Nephron (organoid): ENCODE results near the gene DPEP2NB.
"Not testable (repeated sequence)": the region's sequence is repeated elsewhere in the genome, so short reads cannot be mapped to it uniquely, and the experiment has no call there.

ENCODE experiments used
- H3K27ac Mint-ChIP-seq, 3 experiments: 2 replicates each; pipeline ENCODE4 v1.8.0; 2020; ENCODE audit warnings: mixed read lengths in 3 of 3, mild to moderate bottlenecking in 2 of 3, moderate library complexity in 1 of 3
- H3K27me3 Mint-ChIP-seq: 2 replicates; pipeline ENCODE4 v1.8.0; 2021; ENCODE audit warnings: low read depth, mild to moderate bottlenecking, moderate library complexity, mixed read lengths
- H3K36me3 Mint-ChIP-seq: 2 replicates; pipeline ENCODE4 v1.8.0; 2020; ENCODE audit warnings: low read depth, mixed read lengths
- H3K4me1 Mint-ChIP-seq: 2 replicates; pipeline ENCODE4 v1.8.0; 2020; ENCODE audit warnings: mixed read lengths
- H3K4me3 Mint-ChIP-seq, 3 experiments: 2 replicates each; pipeline ENCODE4 v1.8.0; 2020; ENCODE audit warnings: mild to moderate bottlenecking in 3 of 3, mixed read lengths in 3 of 3, moderate library complexity in 2 of 3
- H3K9me3 Mint-ChIP-seq: 2 replicates; pipeline ENCODE4 v1.8.0; 2020; ENCODE audit warnings: mixed read lengths
- CTCF ChIP-seq, 3 experiments: fragments of 200-600 bp; sonication (generic); IDR thresholded peaks; one replicate each; pipeline ENCODE4 v1.5.0; 2021; ENCODE audit warnings: antibody characterized with exemption in 3 of 3; ENCODE audit not compliant: unreplicated experiment in 3 of 3

Gene DPEP2NB

DNA sequence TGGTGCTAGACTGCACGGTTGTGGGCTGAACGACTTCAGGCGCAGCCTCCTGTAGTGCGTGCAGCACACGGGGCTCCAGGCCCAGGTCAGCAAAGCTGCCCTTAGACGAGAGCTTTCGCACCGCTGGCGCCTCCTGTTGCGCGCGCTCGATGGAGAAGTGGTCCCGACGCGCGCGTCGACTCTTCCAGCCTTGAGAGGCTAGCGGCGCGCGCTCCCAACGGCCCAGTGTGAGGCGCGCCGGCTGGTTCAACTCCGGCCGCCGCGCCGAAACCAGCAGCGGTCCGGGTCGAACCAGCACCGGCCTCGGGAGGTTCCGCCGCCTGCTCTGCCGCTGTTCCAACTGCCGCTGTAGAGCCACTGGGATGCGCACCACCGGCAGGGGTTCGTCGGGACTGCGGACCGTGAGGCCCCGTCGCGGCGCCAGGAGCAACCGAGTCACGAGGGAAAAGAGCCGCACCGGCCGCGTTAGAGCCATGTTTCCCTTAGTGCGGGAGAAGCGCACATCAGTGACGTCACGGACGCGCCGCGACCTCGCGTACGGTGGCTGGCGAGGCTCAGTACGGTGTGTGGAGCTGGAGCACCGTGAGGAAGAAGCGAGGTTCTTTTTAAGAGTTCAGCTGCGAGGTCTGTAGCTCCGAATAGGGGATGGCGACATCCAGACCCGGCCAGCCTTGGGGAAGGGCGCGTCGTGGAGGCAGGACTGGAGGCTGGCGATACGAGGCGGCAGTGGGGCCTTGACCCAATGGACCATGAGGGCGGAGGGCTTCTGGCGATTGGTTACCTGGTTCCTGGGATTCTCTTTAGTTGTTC is 7.2 kb upstream of the DPEP2NB start, which contains the start of the genes DDX28 and DUS2:
DDX28 (minus strand) TSS at position 505 of the 810 bp plus-strand sequence; CDS start at position 475, 30 bp downstream.
DUS2 (plus strand) TSS at position 557 of the 810 bp plus-strand sequence. CDS start 14,740 bp downstream, outside the sequence.
- H3K27me3 Mint-ChIP-seq = no peaks in the 10 kb centered on the region
- H3K36me3 Mint-ChIP-seq = peaks cover 19% of the 10 kb centered on the region
- TF ChIP-seq CTCF (IDR thresholded peaks at IDR 0.05; ENCODE audit: unreplicated experiment in 3 of 3) = no peak
- peak within 1 kb of the TSS; percentile 89 to 97 (median 92) for H3K27ac Mint-ChIP-seq
- H3K9me3 Mint-ChIP-seq = no peaks in the 10 kb centered on the region
- H3K4me1 Mint-ChIP-seq = peaks cover 4% of the 10 kb centered on the region
- H3K4me3 Mint-ChIP-seq = peak within 1 kb of the TSS; percentile 100

DNA sequence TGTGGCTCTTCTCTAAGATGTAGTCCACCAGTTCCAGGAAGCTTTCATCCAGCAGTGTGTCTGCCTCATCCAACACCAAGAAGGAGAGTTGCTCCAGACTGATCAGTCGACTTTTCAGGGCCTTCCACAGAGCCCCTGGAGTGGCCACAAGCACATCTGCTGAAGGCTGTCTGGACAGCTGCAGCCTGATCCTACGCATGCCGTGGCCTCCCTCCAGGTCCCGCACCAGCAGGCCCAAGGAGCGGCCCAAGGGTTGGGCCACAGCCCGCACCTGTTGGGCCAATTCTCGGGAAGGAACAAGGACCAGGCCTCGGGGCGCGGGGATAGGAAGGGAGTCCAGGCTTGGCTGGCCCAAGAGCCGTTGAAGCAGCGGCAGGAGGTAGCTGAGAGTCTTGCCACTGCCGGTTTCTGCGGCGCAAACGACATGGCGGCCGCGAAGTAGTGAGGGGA is 6.6 kb upstream of the DPEP2NB start:
- no peak for TF ChIP-seq CTCF (IDR thresholded peaks at IDR 0.05; ENCODE audit: unreplicated experiment in 3 of 3)
- Mint-ChIP-seq H3K4me3 (peak overlapping the region; percentile 100), H3K36me3 (peaks cover 13% of the 10 kb centered on the region), H3K27me3 (no peaks in the 10 kb centered on the region), H3K4me1 (peaks cover 4% of the 10 kb centered on the region), H3K27ac (peak overlapping the region in 2 of 3 experiments; percentile 29 to 92), H3K9me3 (no peaks in the 10 kb centered on the region)

GRCh38 chr16:68021490-68021889 is 5.8 kb upstream of the DPEP2NB start:
- H3K27ac Mint-ChIP-seq = no peak overlapping the region
- TF ChIP-seq CTCF (IDR thresholded peaks at IDR 0.05; ENCODE audit: unreplicated experiment in 3 of 3) = no peak
- H3K4me1 Mint-ChIP-seq = peaks cover 4% of the 10 kb centered on the region
- no peaks in the 10 kb centered on the region for H3K27me3 Mint-ChIP-seq
- peak overlapping the region; percentile 100 for H3K4me3 Mint-ChIP-seq
- H3K9me3 Mint-ChIP-seq = no peaks in the 10 kb centered on the region
- H3K36me3 Mint-ChIP-seq = peaks cover 12% of the 10 kb centered on the region

DNA sequence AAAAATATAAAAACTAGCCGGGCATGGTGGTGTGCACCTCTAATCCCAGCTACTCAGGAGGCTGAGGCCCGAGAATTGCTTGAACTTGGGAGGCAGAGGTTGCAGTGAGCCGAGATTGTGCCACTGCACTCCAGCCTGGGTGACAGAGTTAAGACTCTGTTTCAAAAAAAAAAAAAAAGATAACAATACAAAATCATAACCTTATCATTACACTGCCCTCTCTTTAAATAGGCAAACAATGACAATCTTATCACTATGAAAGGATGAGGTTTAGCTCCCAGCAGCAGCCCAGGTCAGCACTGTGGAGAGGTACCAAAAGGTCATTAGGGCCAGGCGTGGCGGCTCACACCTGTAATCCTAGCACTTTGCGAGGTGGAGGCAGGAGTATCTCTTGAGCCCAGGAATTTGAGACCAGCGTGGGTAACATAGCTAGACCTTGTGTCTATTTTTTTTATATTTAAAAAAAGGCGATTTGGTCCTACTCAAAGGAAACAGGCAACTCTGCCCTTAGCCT is 3.5 kb upstream of the DPEP2NB start:
- peaks cover 3% of the 10 kb centered on the region for H3K27me3 Mint-ChIP-seq
- TF ChIP-seq CTCF (IDR thresholded peaks at IDR 0.05; ENCODE audit: unreplicated experiment in 3 of 3) = no peak
- peak overlapping the region in 2 of 3 experiments; percentile 44 to 73 for H3K4me3 Mint-ChIP-seq
- peaks cover 4% of the 10 kb centered on the region for H3K4me1 Mint-ChIP-seq
- H3K9me3 Mint-ChIP-seq = no peaks in the 10 kb centered on the region
- H3K36me3 Mint-ChIP-seq = peaks cover 8% of the 10 kb centered on the region
- H3K27ac Mint-ChIP-seq = no peak overlapping the region

- peaks cover 6% of the 10 kb centered on the region for H3K4me1 Mint-ChIP-seq
- H3K36me3 Mint-ChIP-seq = no peaks in the 10 kb centered on the region
- no peak for TF ChIP-seq CTCF (IDR thresholded peaks at IDR 0.05; ENCODE audit: unreplicated experiment in 3 of 3)
- H3K27me3 Mint-ChIP-seq = peaks cover 9% of the 10 kb centered on the region
- no peak overlapping the region for H3K27ac Mint-ChIP-seq
- no peak overlapping the region for H3K4me3 Mint-ChIP-seq
- H3K9me3 Mint-ChIP-seq = no peaks in the 10 kb centered on the region
These were observed 2.3 kb downstream of the DPEP2NB start for GRCh38 chr16:68013440-68013839.

DNA sequence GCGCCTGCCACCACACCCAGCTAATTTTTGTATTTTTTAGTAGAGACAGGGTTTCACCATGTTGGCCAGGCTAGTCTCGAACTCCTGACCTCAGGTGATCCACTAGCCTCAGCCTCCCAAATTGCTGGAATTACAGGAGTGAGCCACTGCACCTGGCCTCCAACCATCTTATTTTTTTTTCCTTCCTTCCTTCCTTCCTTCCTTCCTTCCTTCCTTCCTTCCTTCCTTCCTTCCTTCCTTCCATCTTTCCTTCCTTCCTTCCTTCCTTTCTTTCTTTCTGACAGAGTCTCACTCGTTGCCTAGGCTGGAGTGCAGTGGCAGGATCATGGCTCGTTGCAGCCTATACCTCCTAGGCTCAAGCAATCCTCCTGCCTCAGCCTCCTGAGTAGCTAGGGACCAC is 5.8 kb downstream of the DPEP2NB start:
- H3K4me1 Mint-ChIP-seq, H3K4me3 Mint-ChIP-seq: not testable (repeated sequence)

More for the DNA sequence above, 5.8 kb downstream of the DPEP2NB start:
- not testable (repeated sequence) for H3K36me3 Mint-ChIP-seq, H3K9me3 Mint-ChIP-seq
- Mint-ChIP-seq H3K27me3 (peaks cover 13% of the 10 kb centered on the region), H3K27ac (peak overlapping the region in 1 of 3 experiments; percentile 21)
